NCI-H2227 treated with DMSO at 0.1 percent for 48 hours (cell line): ENCODE results near the gene CREB5.

Experiments used
- DNase-seq: peaks from one replicate; lab custom pipeline; 2025; lab: John Stamatoyannopoulos, UW

Gene CREB5

GRCh38 chr7:28479507-28479947, 67.2 kb downstream of the CREB5 start:
- DNase-seq: no peak

GRCh38 chr7:28480595-28480994, 68.3 kb downstream of the CREB5 start:
- no peak for DNase-seq

GRCh38 chr7:28481091-28481926, 69.0 kb downstream of the CREB5 start:
- DNase-seq: no peak

- DNase-seq: no peak
These were observed 70.8 kb downstream of the CREB5 start for GRCh38 chr7:28483112-28483511.

GRCh38 chr7:28483908-28484605, 71.7 kb downstream of the CREB5 start:
- no peak for DNase-seq

GRCh38 chr7:28484606-28484935, 72.3 kb downstream of the CREB5 start:
- no peak for DNase-seq

GRCh38 chr7:28487487-28487886, 75.2 kb downstream of the CREB5 start:
- no peak for DNase-seq

GRCh38 chr7:28488061-28488791, 75.9 kb downstream of the CREB5 start:
- no peak for DNase-seq

- DNase-seq: no peak
These were observed 78.5 kb downstream of the CREB5 start for GRCh38 chr7:28490831-28491230.

GRCh38 chr7:28493477-28493876, 81.2 kb downstream of the CREB5 start:
- no peak for DNase-seq

GRCh38 chr7:28497009-28497408, 84.7 kb downstream of the CREB5 start:
- no peak for DNase-seq

- no peak for DNase-seq
These were observed 86.3 kb downstream of the CREB5 start for GRCh38 chr7:28498636-28499035.

GRCh38 chr7:28500138-28500537, 87.8 kb downstream of the CREB5 start:
- DNase-seq: no peak

- DNase-seq: no peak
These were observed 90.1 kb downstream of the CREB5 start for GRCh38 chr7:28502408-28502807.

- DNase-seq: no peak
These were observed 91.1 kb downstream of the CREB5 start for GRCh38 chr7:28503396-28503795.

- DNase-seq: no peak
These were observed 92.7 kb downstream of the CREB5 start for GRCh38 chr7:28505014-28505413.

- DNase-seq: no peak
These were observed 93.5 kb downstream of the CREB5 start for GRCh38 chr7:28505867-28506266.

- no peak for DNase-seq
These were observed 95.4 kb downstream of the CREB5 start for GRCh38 chr7:28507525-28508282.

GRCh38 chr7:28509251-28510025, 97.1 kb downstream of the CREB5 start:
- no peak for DNase-seq

- no peak for DNase-seq
These were observed 97.7 kb downstream of the CREB5 start for GRCh38 chr7:28510026-28510369.

GRCh38 chr7:28512668-28513440, 100.5 kb downstream of the CREB5 start:
- no peak for DNase-seq
